HG02943 (cell line): Measurements from ENCODE around the gene PCDHA1.

ENCODE experiments used
- ATAC-seq: cut with Tn5 transposase; IDR thresholded peaks from one replicate; pipeline ENCODE4 v1.9.1; 2021; ENCODE audit warnings: mild to moderate bottlenecking, low read depth, moderate library complexity; ENCODE audit not compliant: unreplicated experiment

The PCDHA1 gene

DNA sequence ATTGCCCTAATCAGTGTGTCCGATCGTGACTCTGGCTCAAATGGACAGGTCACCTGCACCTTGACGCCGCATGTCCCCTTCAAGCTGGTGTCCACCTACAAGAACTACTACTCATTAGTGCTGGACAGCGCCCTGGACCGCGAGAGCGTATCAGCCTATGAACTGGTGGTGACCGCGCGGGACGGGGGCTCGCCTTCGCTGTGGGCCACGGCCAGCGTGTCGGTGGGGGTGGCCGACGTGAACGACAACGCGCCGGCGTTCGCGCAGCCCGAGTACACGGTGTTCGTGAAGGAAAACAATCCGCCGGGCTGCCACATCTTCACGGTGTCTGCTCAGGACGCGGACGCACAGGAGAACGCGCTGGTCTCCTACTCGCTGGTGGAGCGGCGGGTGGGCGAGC, 97.4 kb downstream of the PCDHA1 start:
- ATAC-seq, result no peak

DNA sequence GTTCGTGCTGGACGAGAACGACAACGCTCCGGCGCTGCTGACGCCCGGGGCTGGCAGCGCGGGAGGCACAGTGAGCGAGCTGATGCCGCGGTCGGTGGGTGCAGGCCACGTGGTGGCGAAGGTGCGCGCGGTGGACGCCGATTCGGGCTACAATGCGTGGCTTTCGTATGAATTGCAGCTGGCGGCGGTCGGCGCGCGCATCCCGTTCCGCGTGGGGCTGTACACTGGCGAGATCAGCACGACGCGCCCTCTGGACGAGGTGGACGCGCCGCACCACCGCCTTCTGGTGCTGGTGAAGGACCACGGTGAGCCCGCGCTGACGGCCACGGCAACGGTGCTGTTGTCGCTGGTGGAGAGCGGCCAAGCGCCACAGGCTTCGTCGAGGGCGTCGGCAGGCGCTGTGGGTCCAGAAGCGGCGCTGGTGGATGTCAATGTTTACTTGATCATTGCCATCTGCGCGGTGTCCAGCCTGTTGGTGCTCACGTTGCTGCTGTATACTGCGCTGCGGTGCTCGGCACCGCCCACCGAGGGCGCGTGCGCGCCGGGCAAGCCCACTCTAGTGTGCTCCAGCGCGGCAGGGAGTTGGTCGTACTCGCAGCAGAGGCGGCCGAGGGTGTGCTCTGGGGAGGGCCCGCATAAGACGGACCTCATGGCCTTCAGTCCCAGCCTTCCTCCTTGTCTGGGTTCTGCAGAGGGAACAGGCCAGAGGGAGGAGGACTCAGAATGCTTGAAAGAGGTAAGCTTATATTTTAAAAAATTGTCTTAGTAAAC, 98.2 kb downstream of the PCDHA1 start:
- no peak for ATAC-seq

DNA sequence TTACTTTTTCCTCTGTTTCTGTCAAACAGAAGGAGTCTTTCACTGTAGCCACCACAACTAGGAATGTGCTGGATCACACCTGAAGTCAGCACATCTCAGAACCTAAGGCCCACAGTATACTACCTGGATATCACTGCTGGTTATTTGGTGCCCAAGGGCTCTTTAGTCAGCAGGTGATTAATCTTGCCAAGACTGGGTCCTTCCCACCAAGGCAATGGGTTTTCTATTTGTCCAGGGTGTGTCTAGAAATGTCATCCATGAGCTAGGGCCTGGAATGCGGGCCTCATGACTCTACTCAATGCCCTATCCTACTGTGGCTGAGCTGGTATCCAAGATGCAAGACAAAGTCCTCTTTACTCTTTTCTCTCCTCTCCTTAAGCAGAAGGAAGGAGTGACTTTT, 130.4 kb downstream of the PCDHA1 start:
- no peak for ATAC-seq

DNA sequence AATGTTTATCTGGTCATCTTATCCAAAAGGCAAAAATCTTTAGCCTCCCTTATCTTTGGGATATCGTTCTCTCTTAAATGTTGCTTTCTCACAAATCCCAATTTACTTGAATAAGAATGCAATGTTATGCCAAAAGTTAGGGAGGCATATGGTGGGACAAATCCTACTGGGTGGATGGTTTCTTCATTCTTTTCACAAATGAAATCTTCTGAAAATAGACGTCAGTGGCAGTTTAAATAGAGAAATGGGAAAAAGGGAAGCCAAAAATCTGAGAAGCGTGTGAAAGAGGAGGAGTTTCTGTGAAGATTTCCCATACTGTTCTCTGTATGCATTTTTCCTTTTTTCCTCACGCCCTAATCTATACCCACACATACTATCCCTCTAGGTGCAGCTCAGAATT, 137.7 kb downstream of the PCDHA1 start:
- ATAC-seq, result no peak

DNA sequence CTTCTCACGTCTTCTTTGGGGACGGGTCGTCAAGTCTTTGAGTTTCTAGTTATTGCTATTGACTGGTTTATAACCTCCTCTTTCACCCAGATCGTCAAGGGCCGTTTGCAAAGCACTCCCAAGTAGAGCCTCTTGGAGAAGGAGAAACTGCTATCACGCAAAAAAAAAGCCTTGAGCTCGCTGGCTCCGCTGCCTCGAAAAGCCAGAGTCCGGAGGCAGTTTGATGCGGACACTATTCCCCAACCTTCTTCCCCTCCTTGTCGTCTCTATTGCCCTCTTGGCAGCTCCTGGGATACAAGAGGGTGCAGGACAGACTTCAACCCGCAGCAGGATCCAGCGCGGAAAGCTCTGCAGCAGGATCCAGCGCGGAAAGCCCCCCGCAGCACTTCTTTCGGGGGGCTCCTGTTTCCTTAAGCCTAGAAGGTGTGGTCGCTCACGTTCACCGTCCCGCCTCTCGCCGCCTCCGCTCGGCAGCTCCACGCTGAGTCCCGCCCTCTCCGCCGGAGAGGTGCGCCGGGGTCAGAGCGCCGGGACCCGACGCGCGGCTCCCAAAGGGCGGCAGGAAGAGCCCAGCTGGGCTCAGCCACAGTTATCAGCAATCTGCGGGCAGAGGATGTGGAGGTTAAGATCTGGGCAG, 140.0 kb downstream of the PCDHA1 start, which contains the start of gene PCDHAC1:
Gene PCDHAC1, plus strand, starts transcription at position 494 of the 637 bp plus-strand sequence. CDS start 594 bp downstream, outside the sequence.
- ATAC-seq, result no peak

- no peak for ATAC-seq
Observed at GRCh38 chr5:140926443-140927227, 140.7 kb downstream of the PCDHA1 start.

- no peak for ATAC-seq
Observed at GRCh38 chr5:140927228-140927573, 141.3 kb downstream of the PCDHA1 start.

DNA sequence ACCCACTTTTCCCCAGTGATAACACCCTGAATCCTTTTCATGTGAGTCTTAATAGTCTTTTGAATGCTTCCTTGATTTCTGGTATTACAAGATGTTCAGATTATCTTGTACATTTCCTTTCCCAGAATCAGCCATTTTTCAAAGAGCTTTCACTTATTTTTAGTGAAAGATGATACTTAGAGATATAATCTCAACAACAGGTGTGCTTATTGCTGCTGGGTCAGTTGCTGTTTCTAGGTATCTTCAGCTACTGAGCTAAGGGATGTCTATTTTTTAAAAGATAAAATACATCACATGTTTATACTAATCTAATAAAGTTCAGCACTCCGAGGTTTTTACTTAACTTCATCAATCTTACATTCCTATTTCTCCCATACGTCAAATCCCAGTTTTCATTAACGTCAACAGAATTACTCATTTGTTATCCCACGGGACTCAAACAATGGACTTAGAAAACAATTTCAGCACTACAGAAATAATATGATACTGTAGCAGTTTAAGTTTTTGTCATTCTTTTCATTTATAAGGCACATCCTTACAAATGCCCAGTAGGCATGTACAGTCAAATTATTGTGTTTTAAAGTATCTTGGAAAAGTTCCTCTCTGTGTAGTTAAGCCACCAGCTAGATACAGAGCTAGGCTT, 149.1 kb downstream of the PCDHA1 start:
- ATAC-seq, result no peak

DNA sequence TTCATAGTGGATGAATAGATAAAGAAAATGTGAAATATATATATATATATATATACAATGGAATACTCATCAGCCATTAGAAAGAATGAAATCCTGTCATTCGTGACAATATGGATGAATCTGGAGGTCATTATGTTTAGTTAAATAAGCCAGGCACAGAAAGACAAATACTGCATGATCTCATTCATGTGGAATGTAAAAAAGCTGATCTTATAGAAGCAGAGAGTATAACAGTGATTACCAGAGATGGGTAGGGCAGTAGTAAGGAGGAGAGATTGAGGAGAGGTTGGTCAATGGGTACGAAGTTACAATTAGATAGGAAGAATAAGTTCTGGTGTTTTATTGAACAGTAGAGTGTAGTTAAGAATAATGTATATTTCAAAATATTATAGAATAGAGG, 160.6 kb downstream of the PCDHA1 start:
- ATAC-seq, result no peak

GRCh38 chr5:140951636-140952035, 165.7 kb downstream of the PCDHA1 start:
- ATAC-seq, result no peak

- no peak for ATAC-seq
Observed at GRCh38 chr5:140953234-140953633, 167.3 kb downstream of the PCDHA1 start.

- no peak for ATAC-seq
Observed at GRCh38 chr5:140962190-140962589, 176.2 kb downstream of the PCDHA1 start.

GRCh38 chr5:140964356-140964755, 178.4 kb downstream of the PCDHA1 start:
- ATAC-seq, result no peak

GRCh38 chr5:140965905-140966292, 180.0 kb downstream of the PCDHA1 start:
- no peak for ATAC-seq

GRCh38 chr5:140966293-140967225, 180.6 kb downstream of the PCDHA1 start, which contains the start of gene PCDHAC2:
TSS of gene PCDHAC2 (plus strand) at chr5:140966476. CDS start at chr5:140966767, 291 bp downstream.
- no peak for ATAC-seq

GRCh38 chr5:140967226-140967893, 181.4 kb downstream of the PCDHA1 start:
- no peak for ATAC-seq

DNA sequence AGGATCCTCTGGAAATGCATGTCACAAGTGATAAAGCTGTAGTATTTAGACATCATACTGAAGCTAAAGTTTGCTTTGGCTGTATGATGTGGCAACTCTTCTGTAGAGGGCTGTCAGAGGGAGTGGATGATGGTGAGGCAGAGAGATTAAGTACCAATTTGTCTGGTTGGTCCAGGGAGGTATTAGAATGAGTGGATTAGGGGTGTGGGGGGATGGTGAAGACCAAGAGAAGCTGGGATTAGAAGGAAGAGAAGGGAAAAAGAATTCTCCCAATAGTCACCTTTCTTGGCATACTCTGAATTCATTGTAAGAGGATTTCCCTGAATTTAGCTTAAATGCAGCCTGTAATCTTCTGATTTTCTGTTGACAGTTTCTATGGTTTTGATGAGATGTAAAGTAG, 183.9 kb downstream of the PCDHA1 start:
- no peak for ATAC-seq

- no peak for ATAC-seq
Observed at GRCh38 chr5:140973550-140973949, 187.6 kb downstream of the PCDHA1 start.

GRCh38 chr5:140977003-140977402, 191.1 kb downstream of the PCDHA1 start:
- ATAC-seq, result no peak
